Activated CD8-positive, alpha-beta T cell treated with anti-CD3 and anti-CD28 coated beads, Interleukin-2, amount 10 ng/mL, durations not matched to agents 7 days and 5 days (primary cell): ENCODE results near the gene CD79A. TPM values are rescaled to one million over a fixed set of nuclear protein-coding genes. Genes with fewer than 3 reads are reported as not detected.

Experiments
- ATAC-seq: fragments of 150-1000 bp; cut with Tn5 transposase; one replicate; pipeline ENCODE4 v1.10.0; 2021; ENCODE audit warnings: moderate library complexity
- CTCF ChIA-PET: fragments of 350-600 bp; sonication (Branson Sonifier 250); formaldehyde crosslinking; loops from one replicate; lab custom pipeline; 2021; ENCODE audit warnings: antibody characterized with exemption; lab: Charles Lee
- POLR2A ChIA-PET: fragments of 350-600 bp; sonication (Branson Sonifier 250); formaldehyde crosslinking; loops from one replicate; lab custom pipeline; 2021; ENCODE audit warnings: antibody characterized with exemption; lab: Charles Lee
- DNase-seq: peaks from one replicate; pipeline ENCODE4 v3.0.0-alpha.2; 2020
- H3K27ac Mint-ChIP-seq: one replicate; pipeline ENCODE4 v1.8.0; 2021; ENCODE audit warnings: mild to moderate bottlenecking, mixed read lengths
- H3K27me3 Mint-ChIP-seq: one replicate; pipeline ENCODE4 v1.8.0; 2021; ENCODE audit warnings: low read depth, mixed read lengths
- H3K36me3 Mint-ChIP-seq: one replicate; pipeline ENCODE4 v1.8.0; 2021; ENCODE audit warnings: low read depth, mixed read lengths
- H3K4me1 Mint-ChIP-seq: one replicate; pipeline ENCODE4 v1.8.0; 2021; ENCODE audit warnings: low read depth, mixed read lengths
- H3K4me3 Mint-ChIP-seq: one replicate; pipeline ENCODE4 v1.8.0; 2021; ENCODE audit warnings: mild to moderate bottlenecking, mixed read lengths
- H3K9me3 Mint-ChIP-seq: one replicate; pipeline ENCODE4 v1.8.0; 2022; ENCODE audit warnings: mixed read lengths; ENCODE audit not compliant: insufficient read depth
- total RNA-seq, 2 experiments: library from RNA; stranded (reverse); gene quantifications; one replicate each; pipeline ENCODE4 v1.2.3, GENCODE V29; 2021

The CD79A gene
- total RNA-seq, 2 experiments from 2014 or later: 17.4 to 21.5 TPM

GRCh38 chr19:41921577-41922576, 44.8 kb downstream of the CD79A start:
- H3K36me3 Mint-ChIP-seq: no peaks in the 10 kb centered on the region
- no peak overlapping the region for H3K4me3 Mint-ChIP-seq
- no peak for ATAC-seq
- no peaks in the 10 kb centered on the region for H3K9me3 Mint-ChIP-seq
- ChIA-PET CTCF (no interaction called here), POLR2A (interaction anchor here (0.7 kb wide), 1 partner anchor 15 kb away, joined by 3 read pairs; no protein-coding TSS in a partner anchor)
- H3K27me3 Mint-ChIP-seq: peaks cover 12% of the 10 kb centered on the region
- DNase-seq: no peak
- peaks cover 8% of the 10 kb centered on the region for H3K4me1 Mint-ChIP-seq
- H3K27ac Mint-ChIP-seq: no peak overlapping the region

DNA sequence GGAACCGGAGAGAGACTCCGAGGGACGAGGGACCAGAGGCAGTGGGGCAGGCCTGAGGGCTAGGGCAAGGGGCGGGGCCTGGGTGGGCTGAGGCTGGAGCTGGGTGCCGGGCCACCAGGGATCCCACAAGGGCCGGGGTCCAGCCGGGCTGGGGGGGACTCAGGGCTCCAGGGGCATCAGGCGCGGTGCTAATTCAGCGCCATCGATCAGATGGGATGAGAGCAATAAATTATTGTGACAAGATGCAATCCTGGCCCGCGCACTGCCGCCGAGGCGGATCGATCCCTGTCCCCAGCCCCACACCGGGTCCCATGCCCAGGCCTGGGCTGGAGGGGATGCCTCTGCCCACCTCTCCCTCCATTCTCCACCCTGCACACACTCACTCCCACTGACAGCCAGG, 45.5 kb downstream of the CD79A start:
- CTCF ChIA-PET: no interaction called here
- Mint-ChIP-seq H3K27me3 (peaks cover 12% of the 10 kb centered on the region), H3K27ac (no peak overlapping the region)

GRCh38 chr19:41923045-41923788, 46.1 kb downstream of the CD79A start:
- ChIA-PET CTCF (no interaction called here), POLR2A (no interaction called here)
- no peaks in the 10 kb centered on the region for H3K36me3 Mint-ChIP-seq
- peaks cover 8% of the 10 kb centered on the region for H3K4me1 Mint-ChIP-seq
- peaks cover 12% of the 10 kb centered on the region for H3K27me3 Mint-ChIP-seq
- H3K4me3 Mint-ChIP-seq: no peak overlapping the region
- H3K9me3 Mint-ChIP-seq: no peaks in the 10 kb centered on the region
- DNase-seq (no peak), ATAC-seq (no peak)
- H3K27ac Mint-ChIP-seq: no peak overlapping the region

More for the DNA sequence above, 45.5 kb downstream of the CD79A start:
- DNase-seq: no peak
- Mint-ChIP-seq H3K4me1 (peaks cover 8% of the 10 kb centered on the region), H3K9me3 (no peaks in the 10 kb centered on the region), H3K4me3 (no peak overlapping the region), H3K36me3 (no peaks in the 10 kb centered on the region)
- POLR2A ChIA-PET: interaction anchor here (0.7 kb wide), 1 partner anchor 14 kb away, joined by 3 read pairs; no protein-coding TSS in a partner anchor
- ATAC-seq: no peak

DNA sequence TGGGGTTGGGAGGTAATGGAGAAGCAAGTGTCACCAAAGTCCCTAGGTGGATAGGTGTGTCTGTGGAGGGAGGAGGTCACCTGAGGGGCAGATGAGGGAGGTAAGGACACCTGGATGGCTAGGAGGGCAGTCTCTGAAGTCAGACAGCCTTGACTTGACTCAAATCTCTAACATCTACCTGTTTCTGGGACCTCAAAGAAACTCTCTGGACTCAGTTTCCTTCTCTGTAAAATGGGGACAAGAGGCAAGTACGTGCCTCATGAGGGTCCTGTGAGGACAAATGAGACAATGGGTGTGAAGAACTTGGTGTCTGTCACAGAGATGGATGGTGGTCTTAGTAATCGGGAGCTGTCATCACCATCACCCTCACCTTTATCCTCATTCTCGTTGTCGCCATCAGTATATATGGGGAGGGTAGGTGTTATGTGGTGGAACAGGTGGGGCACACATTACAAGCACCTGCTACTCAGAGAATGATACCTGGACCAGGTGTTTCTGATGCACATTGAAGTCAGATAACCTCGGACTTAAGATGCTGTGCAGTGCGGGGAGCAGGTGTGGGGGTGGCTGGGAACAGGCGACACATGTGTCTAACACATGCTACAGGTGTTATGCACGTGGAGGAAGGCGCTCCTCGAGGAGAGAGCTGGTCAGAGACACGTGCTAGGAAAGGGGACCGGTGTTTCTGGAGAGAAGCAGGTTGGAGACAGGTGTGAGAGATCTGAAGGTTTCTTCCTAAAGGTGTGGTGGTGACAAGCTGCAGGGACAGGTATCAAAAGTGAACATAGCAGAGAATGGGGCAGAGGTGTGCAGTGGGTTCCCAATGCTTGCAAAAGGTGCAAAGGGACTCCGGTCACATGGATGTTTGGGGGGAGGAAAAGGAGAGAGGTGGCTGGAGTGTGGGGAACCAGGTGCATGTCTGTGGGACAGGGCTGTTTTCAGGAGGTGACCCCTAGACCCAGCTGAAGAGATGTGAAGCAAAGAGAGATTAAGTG, 47.4 kb downstream of the CD79A start:
- Mint-ChIP-seq H3K27me3 (peaks cover 18% of the 10 kb centered on the region), H3K27ac (no peak overlapping the region), H3K36me3 (no peaks in the 10 kb centered on the region), H3K4me1 (peaks cover 15% of the 10 kb centered on the region), H3K9me3 (no peaks in the 10 kb centered on the region), H3K4me3 (no peak overlapping the region)
- ChIA-PET POLR2A (interaction anchor here (0.9 kb wide), 1 partner anchor 36 kb away, joined by 4 read pairs; no protein-coding TSS in a partner anchor), CTCF (no interaction called here)
- DNase-seq (no peak), ATAC-seq (no peak)

GRCh38 chr19:41925208-41926003, 48.3 kb downstream of the CD79A start:
- Mint-ChIP-seq H3K9me3 (no peaks in the 10 kb centered on the region), H3K4me3 (no peak overlapping the region), H3K27me3 (peaks cover 23% of the 10 kb centered on the region), H3K36me3 (no peaks in the 10 kb centered on the region), H3K27ac (no peak overlapping the region), H3K4me1 (peaks cover 20% of the 10 kb centered on the region)
- ChIA-PET POLR2A (interaction anchor here (0.9 kb wide), 1 partner anchor 37 kb away, joined by 4 read pairs; no protein-coding TSS in a partner anchor), CTCF (no interaction called here)
- DNase-seq (no peak), ATAC-seq (no peak)

- DNase-seq (no peak), ATAC-seq (no peak)
- H3K4me1 Mint-ChIP-seq: peaks cover 20% of the 10 kb centered on the region
- CTCF ChIA-PET: no interaction called here
- no peaks in the 10 kb centered on the region for H3K36me3 Mint-ChIP-seq
- no peak overlapping the region for H3K4me3 Mint-ChIP-seq
- H3K9me3 Mint-ChIP-seq: no peaks in the 10 kb centered on the region
- H3K27ac Mint-ChIP-seq: no peak overlapping the region
- peaks cover 26% of the 10 kb centered on the region for H3K27me3 Mint-ChIP-seq
- POLR2A ChIA-PET: no interaction called here
These were observed 49.1 kb downstream of the CD79A start for GRCh38 chr19:41926028-41926762.

DNA sequence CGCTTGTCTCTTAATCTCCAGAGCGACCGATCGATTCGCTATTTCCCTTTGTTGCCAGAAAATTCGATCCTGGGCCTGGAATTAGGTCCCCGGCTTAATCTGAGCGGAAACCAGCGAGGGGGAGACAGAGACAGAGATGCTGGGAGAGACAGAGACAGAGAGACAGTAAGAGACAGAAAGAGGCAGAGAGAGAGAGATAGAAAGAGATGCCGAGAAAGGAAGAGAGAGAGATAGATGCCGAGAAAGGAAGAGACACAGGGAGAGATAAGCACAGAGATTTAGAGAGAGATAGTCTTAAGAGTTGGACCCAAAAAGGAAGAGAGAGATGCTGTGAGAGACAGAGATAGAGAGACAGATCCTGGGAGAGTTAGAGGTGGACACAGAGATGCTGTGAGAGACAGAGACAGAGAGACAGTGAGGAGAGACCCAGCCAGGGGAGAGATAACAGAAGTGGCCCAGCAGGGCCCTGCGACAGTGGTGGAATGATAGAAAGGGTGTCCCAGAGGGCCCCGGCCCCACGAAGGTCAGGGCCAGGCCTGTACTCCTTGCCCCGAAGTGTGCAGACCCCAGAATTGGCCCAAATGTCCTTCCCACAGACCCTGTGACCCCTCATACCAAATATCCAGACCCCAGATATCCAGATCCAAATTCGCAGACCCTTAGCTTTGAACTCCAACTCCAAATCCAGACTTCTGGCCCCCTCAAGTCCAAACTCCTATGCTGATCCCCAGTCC, 49.9 kb downstream of the CD79A start:
- ATAC-seq (no peak), DNase-seq (no peak)
- ChIA-PET POLR2A (interaction anchor here (0.8 to 1.3 kb wide), 2 partner anchors 17 to 40 kb away, joined by 3 to 7 read pairs; no protein-coding TSS in a partner anchor), CTCF (no interaction called here)
- H3K9me3 Mint-ChIP-seq: no peaks in the 10 kb centered on the region
- H3K27ac Mint-ChIP-seq: no peak overlapping the region
- peaks cover 19% of the 10 kb centered on the region for H3K4me1 Mint-ChIP-seq
- H3K27me3 Mint-ChIP-seq: peaks cover 26% of the 10 kb centered on the region
- no peak overlapping the region for H3K4me3 Mint-ChIP-seq
- no peaks in the 10 kb centered on the region for H3K36me3 Mint-ChIP-seq

DNA sequence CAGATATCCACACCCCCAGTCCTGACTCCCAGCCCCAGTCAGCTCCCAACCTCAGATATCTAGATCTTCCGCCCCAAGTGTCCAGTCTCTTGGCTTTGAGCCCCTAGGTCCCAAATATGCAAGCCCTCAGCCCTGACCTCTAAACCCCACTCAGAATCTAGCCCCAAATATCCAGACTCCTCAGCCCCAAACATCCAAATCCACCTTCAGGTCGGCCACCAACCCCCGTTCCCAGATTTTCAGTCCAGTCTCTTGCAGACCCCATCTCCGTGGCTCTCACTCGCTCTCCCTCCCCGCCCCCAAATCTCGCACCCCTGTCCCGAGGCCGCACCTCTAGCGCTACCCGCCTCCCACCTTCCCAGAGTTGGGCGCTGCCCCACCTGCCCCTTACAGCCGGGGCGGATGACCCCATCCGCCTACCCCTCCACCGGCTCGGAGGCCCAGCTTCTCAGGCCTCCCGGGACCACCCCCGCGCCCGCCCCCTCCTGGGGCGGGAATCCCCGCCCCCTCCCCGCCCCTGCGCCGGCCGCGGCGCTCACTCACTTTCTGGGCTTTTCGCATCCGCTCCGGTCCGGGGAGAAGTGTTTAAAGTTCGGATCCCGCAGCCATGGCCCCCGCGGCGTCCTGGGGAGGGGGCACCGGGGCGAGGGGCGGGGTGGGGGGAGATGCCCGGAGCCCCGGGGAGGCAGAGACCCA, 50.6 kb downstream of the CD79A start:
- ChIA-PET POLR2A (interaction anchor here (0.8 to 1.4 kb wide), 4 partner anchors 15 to 40 kb away, joined by 3 to 7 read pairs (median 4); no protein-coding TSS in a partner anchor), CTCF (interaction anchor here (0.6 to 1.7 kb wide), 4 partner anchors 8 to 67 kb away, joined by 3 to 5 read pairs (median 4); partner anchors contain the start of gene RPS19)
- H3K4me3 Mint-ChIP-seq: peak overlapping the region; percentile 69
- ATAC-seq (peak; percentile 29), DNase-seq (no peak)
- H3K4me1 Mint-ChIP-seq: peaks cover 19% of the 10 kb centered on the region
- no peaks in the 10 kb centered on the region for H3K36me3 Mint-ChIP-seq
- peaks cover 27% of the 10 kb centered on the region for H3K27me3 Mint-ChIP-seq
- no peak overlapping the region for H3K27ac Mint-ChIP-seq
- H3K9me3 Mint-ChIP-seq: no peaks in the 10 kb centered on the region

DNA sequence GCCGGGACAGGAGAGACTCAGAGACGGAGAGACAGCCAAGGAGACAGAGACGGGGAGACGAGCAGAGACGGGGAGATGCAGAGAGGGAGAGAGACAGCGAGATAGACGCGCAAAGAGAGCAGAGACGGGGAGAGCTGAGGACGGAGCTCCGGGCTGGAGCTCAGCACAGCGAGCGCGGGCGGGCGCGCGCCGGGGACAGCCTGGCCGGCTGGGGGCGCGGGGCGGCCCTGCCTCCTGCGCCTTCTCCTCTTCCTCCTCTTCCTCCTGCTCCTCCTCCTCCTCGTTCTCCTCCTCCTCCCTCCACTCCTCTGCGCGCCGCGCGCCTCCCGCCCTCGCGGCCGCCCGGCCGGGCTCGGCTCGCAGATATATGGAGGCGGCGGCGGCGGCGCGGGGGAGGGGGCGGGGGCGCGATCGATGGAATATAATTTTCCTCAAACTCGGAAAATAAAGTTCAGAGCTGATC, 51.2 kb downstream of the CD79A start, which contains the start of gene ERFL:
TSS of gene ERFL (minus strand) at position 229 of the 463 bp plus-strand sequence. CDS start 15,530 bp downstream, outside the sequence.
- ATAC-seq: peak; percentile 64
- CTCF ChIA-PET: interaction anchor here (0.6 to 1.7 kb wide), 5 partner anchors 9 to 68 kb away, joined by 3 to 5 read pairs (median 3); partner anchors contain the start of gene RPS19
- H3K36me3 Mint-ChIP-seq: no peaks in the 10 kb centered on the region
- H3K4me1 Mint-ChIP-seq: peaks cover 16% of the 10 kb centered on the region
- POLR2A ChIA-PET: interaction anchor here (1.3 to 1.4 kb wide), 3 partner anchors 14 to 41 kb away, joined by 3 to 7 read pairs (median 5); no protein-coding TSS in a partner anchor
- H3K27me3 Mint-ChIP-seq: peaks cover 32% of the 10 kb centered on the region
- peak within 1 kb of the TSS; percentile 47 for H3K27ac Mint-ChIP-seq
- DNase-seq: no peak
- H3K9me3 Mint-ChIP-seq: no peaks in the 10 kb centered on the region
- peak within 1 kb of the TSS; percentile 71 for H3K4me3 Mint-ChIP-seq
